H9 (cell line): ENCODE results near the gene JTB. TPM values are rescaled to one million over a fixed set of nuclear protein-coding genes. Genes with fewer than 3 reads are reported as not detected.

Experiments used
- DNase-seq: peaks from one replicate; pipeline ENCODE4 v3.0.0-alpha.2; 2017
- H2AFZ ChIP-seq: one replicate; pipeline ENCODE4 v1.6.1; 2013; ENCODE audit warnings: mild to moderate bottlenecking, low read length, control low read depth, moderate library complexity
- H2AK5ac ChIP-seq: 2 replicates; pipeline ENCODE4 v1.6.1; 2013; ENCODE audit warnings: low read length, control low read depth, mixed read lengths; ENCODE audit not compliant: insufficient read length
- H2BK120ac ChIP-seq: one replicate; pipeline ENCODE4 v1.6.1; 2013; ENCODE audit warnings: low read depth, mild to moderate bottlenecking, low read length, control low read depth, inconsistent platforms; ENCODE audit not compliant: poor library complexity, severe bottlenecking
- H2BK12ac ChIP-seq: 2 replicates; pipeline ENCODE4 v1.6.1; 2013; ENCODE audit warnings: low read length, control low read depth, mixed read lengths, low read depth; ENCODE audit not compliant: insufficient read length
- H2BK15ac ChIP-seq: 2 replicates; pipeline ENCODE4 v1.6.1; 2013; ENCODE audit warnings: low read depth, low read length, control low read depth
- H2BK20ac ChIP-seq: one replicate; pipeline ENCODE4 v1.6.1; 2013; ENCODE audit warnings: low read depth, mild to moderate bottlenecking, low read length, control low read depth, inconsistent platforms; ENCODE audit not compliant: poor library complexity, severe bottlenecking
- H2BK5ac ChIP-seq: 2 replicates; pipeline ENCODE4 v1.6.1; 2013; ENCODE audit warnings: low read length, control low read depth, mixed read lengths; ENCODE audit not compliant: insufficient read length
- H3K14ac ChIP-seq: 2 replicates; pipeline ENCODE4 v1.6.1; 2013; ENCODE audit warnings: low read length, control low read depth; ENCODE audit not compliant: insufficient read depth
- H3K18ac ChIP-seq: 2 replicates; pipeline ENCODE4 v1.6.1; 2013; ENCODE audit warnings: low read depth, mild to moderate bottlenecking, mixed read lengths, low read length, control low read depth; ENCODE audit not compliant: insufficient read length
- H3K23ac ChIP-seq: 2 replicates; pipeline ENCODE4 v1.6.1; 2013; ENCODE audit warnings: low read length, control low read depth, mixed read lengths, low read depth; ENCODE audit not compliant: insufficient read length
- H3K23me2 ChIP-seq: 2 replicates; pipeline ENCODE4 v1.6.1; 2013; ENCODE audit warnings: low read depth, mild to moderate bottlenecking, mixed read lengths, low read length, control low read depth; ENCODE audit not compliant: insufficient read length, poor library complexity, severe bottlenecking
- H3K27ac ChIP-seq: 2 replicates; pipeline ENCODE4 v1.5.1; 2013; ENCODE audit warnings: low read length, control low read depth, mixed read lengths, low read depth; ENCODE audit not compliant: insufficient read length
- H3K27me3 ChIP-seq: 2 replicates; pipeline ENCODE4 v1.6.1; 2013; ENCODE audit warnings: low read length, control low read depth, inconsistent platforms; ENCODE audit not compliant: insufficient read depth
- H3K4ac ChIP-seq: 2 replicates; pipeline ENCODE4 v1.6.1; 2013; ENCODE audit warnings: low read depth, mild to moderate bottlenecking, control low read depth, inconsistent platforms, low read length, moderate library complexity
- H3K4me1 ChIP-seq: 2 replicates; pipeline ENCODE4 v1.6.1; 2013; ENCODE audit warnings: low read length, control low read depth, inconsistent platforms; ENCODE audit not compliant: insufficient read depth
- H3K4me2 ChIP-seq: 2 replicates; pipeline ENCODE4 v1.6.1; 2013; ENCODE audit warnings: low read length, control low read depth, mixed read lengths; ENCODE audit not compliant: insufficient read length, insufficient read depth
- H3K56ac ChIP-seq: 2 replicates; pipeline ENCODE4 v1.6.1; 2013; ENCODE audit warnings: low read depth, mild to moderate bottlenecking, mixed read lengths, low read length, control low read depth; ENCODE audit not compliant: insufficient read length
- H3K79me1 ChIP-seq: 2 replicates; pipeline ENCODE4 v1.6.1; 2013; ENCODE audit warnings: low read depth, mild to moderate bottlenecking, moderate library complexity, low read length, control low read depth, inconsistent platforms; ENCODE audit not compliant: insufficient read depth, poor library complexity, severe bottlenecking
- H3K79me2 ChIP-seq: 2 replicates; pipeline ENCODE4 v1.6.1; 2013; ENCODE audit warnings: low read length, control low read depth, inconsistent platforms; ENCODE audit not compliant: insufficient read depth
- H3K9ac ChIP-seq: 2 replicates; pipeline ENCODE4 v1.6.1; 2013; ENCODE audit warnings: low read length, control low read depth, mixed read lengths; ENCODE audit not compliant: insufficient read length; ENCODE audit errors: extremely low read depth
- H3K9me3 ChIP-seq: one replicate; pipeline ENCODE4 v1.6.1; 2013; ENCODE audit warnings: low read depth, low read length, inconsistent platforms; ENCODE audit not compliant: control insufficient read depth
- H3T11ph ChIP-seq: one replicate; pipeline ENCODE4 v1.6.1; 2013; ENCODE audit warnings: mild to moderate bottlenecking, low read length, control low read depth, inconsistent platforms
- H4K20me1 ChIP-seq: one replicate; pipeline ENCODE4 v1.6.1; 2013; ENCODE audit not compliant: control insufficient read depth, insufficient read length, insufficient read depth
- H4K5ac ChIP-seq: 2 replicates; pipeline ENCODE4 v1.6.1; 2013; ENCODE audit warnings: low read depth, mild to moderate bottlenecking, mixed read lengths, low read length, control low read depth; ENCODE audit not compliant: insufficient read length
- H4K8ac ChIP-seq: replicated peaks from 2 replicates; pipeline ENCODE4 v1.6.1; 2013; ENCODE audit warnings: low read length, control low read depth, mixed read lengths, low read depth; ENCODE audit not compliant: insufficient read length
- H4K91ac ChIP-seq: 2 replicates; pipeline ENCODE4 v1.6.1; 2013; ENCODE audit warnings: low read depth, mild to moderate bottlenecking, moderate library complexity, mixed read lengths, low read length, control low read depth; ENCODE audit not compliant: insufficient read length
- H3K27ac Mint-ChIP-seq, 3 experiments: 2 replicates in 2 of 3; 3 replicates in 1 of 3; pipeline ENCODE4 v1.8.0; 2020 to 2021; ENCODE audit warnings: mixed read lengths in 3 of 3, mild to moderate bottlenecking in 1 of 3, moderate library complexity in 1 of 3
- H3K27me3 Mint-ChIP-seq: 2 replicates; pipeline ENCODE4 v1.8.0; 2021; ENCODE audit warnings: low read depth, mild to moderate bottlenecking, moderate library complexity, mixed read lengths
- H3K36me3 Mint-ChIP-seq, 3 experiments: 2 replicates in 2 of 3; 3 replicates in 1 of 3; pipeline ENCODE4 v1.8.0; 2020 to 2021; ENCODE audit warnings: low read depth in 3 of 3, mixed read lengths in 3 of 3; ENCODE audit not compliant: insufficient read depth in 1 of 3
- H3K4me1 Mint-ChIP-seq, 2 experiments: 2 replicates each; pipeline ENCODE4 v1.8.0; 2020; ENCODE audit warnings: mixed read lengths in 2 of 2
- H3K4me3 Mint-ChIP-seq, 2 experiments: 2 replicates in 1 of 2; 3 replicates in 1 of 2; pipeline ENCODE4 v1.8.0; 2020 to 2021; ENCODE audit warnings: mild to moderate bottlenecking in 2 of 2, mixed read lengths in 2 of 2, moderate library complexity in 1 of 2
- H3K9me3 Mint-ChIP-seq, 2 experiments: 2 replicates in 1 of 2; 3 replicates in 1 of 2; pipeline ENCODE4 v1.8.0; 2020; ENCODE audit warnings: mild to moderate bottlenecking in 2 of 2, mixed read lengths in 2 of 2, moderate library complexity in 1 of 2
- CTCF ChIP-seq: fragments of 200-600 bp; sonication (generic); conservative IDR thresholded peaks from 3 replicates; pipeline ENCODE4 v1.8.0; 2021; ENCODE audit warnings: antibody characterized with exemption, mild to moderate bottlenecking
- WGBS: extraction: QIAGEN DNeasy Blood & Tissue Kit; methylation state at CpG from one replicate; pipeline ENCODE4 v1.1.7; 2013; ENCODE audit warnings: missing lambda C conversion rate, low lambda C conversion rate, mixed read lengths; ENCODE audit not compliant: insufficient read length; ENCODE audit errors: extremely low coverage; 5-methylcytosine and 5-hydroxymethylcytosine counted together
- total RNA-seq: library from RNA; stranded (reverse); gene quantifications from 2 replicates; pipeline ENCODE4 v1.2.1, GENCODE V29; 2021

Gene JTB
- total RNA-seq, 1 experiment from 2014 or later = 85.4 TPM

DNA sequence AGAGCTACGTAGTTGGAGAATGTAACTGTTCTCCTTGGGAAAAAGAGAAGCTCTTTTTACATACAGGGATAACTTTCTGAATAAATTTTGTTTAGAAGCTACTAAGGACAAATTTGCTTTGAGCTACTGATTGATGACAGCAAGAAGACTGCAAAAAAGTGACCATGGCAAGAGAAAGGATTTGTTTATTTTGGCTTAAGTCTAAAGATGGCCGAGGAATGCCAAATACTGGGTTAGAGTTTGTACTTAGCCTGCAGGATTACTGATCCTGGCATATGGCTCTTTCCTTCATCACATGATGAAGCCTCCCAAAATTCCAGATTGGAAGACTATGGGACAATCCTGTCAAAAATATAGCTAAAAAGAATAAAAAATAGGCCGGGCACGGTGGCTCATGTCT lies 41.8 kb upstream of the JTB start:
- Histone ChIP-seq H2BK20ac (no peak overlapping the region), H3K79me1 (no peaks in the 10 kb centered on the region), H2BK120ac (no peak overlapping the region), H3K4me2 (no peak overlapping the region), H4K8ac (no peak overlapping the region), H3K56ac (no peak overlapping the region), H3T11ph (no peak overlapping the region), H2AFZ (no peak overlapping the region), H4K91ac (no peak overlapping the region), H2BK12ac (no peak overlapping the region), H4K20me1 (no peaks in the 10 kb centered on the region), H3K79me2 (no peaks in the 10 kb centered on the region), H3K4me1 (no peaks in the 10 kb centered on the region), H2BK5ac (no peak overlapping the region), H3K9ac (no peak overlapping the region), H2AK5ac (no peak overlapping the region), H2BK15ac (no peak overlapping the region), H3K14ac (no peak overlapping the region), H3K4ac (no peak overlapping the region), H4K5ac (no peak overlapping the region), H3K27ac (no peak overlapping the region), H3K18ac (no peak overlapping the region), H3K23ac (no peak overlapping the region), H3K27me3 (no peaks in the 10 kb centered on the region), H3K23me2 (no peaks in the 10 kb centered on the region), H3K9me3 (no peaks in the 10 kb centered on the region)
- Mint-ChIP-seq H3K9me3 (no peaks in the 10 kb centered on the region), H3K27ac (no peak overlapping the region), H3K27me3 (no peaks in the 10 kb centered on the region), H3K4me1 (no peaks in the 10 kb centered on the region), H3K36me3 (no peaks in the 10 kb centered on the region), H3K4me3 (no peak overlapping the region)
- no CpG with 5 or more reads among the region's 4 CpGs for WGBS
- no peak for DNase-seq
- no peak for TF ChIP-seq CTCF
